HEK293 (cell line): ENCODE results near the gene GINS2.

Experiments
- CTCF ChIA-PET: fragments of 350-600 bp; formaldehyde crosslinking; extraction: SDS; loops from one replicate; lab custom pipeline; 2021; ENCODE audit warnings: antibody characterized with exemption; lab: Yijun Ruan, JAX
- POLR2A ChIA-PET: fragments of 300-600 bp; formaldehyde crosslinking; extraction: SDS; loops from one replicate; lab custom pipeline; 2020; ENCODE audit warnings: antibody characterized with exemption, inconsistent platforms; lab: Yijun Ruan, JAX
- H3K27ac ChIP-seq: fragments of 200-500 bp; sonication (Bioruptor generic); 2 replicates; pipeline ENCODE4 v1.5.1; 2014; ENCODE audit warnings: low read depth, low read length, control low read depth, inconsistent platforms; ENCODE audit errors: extremely low read depth
- H3K36me3 ChIP-seq, 2 experiments: fragments of 200-500 bp in 1 of 2; sonication (Bioruptor generic) in 1 of 2; 1 replicate in 1 of 2; 2 replicates in 1 of 2; pipeline ENCODE4 v1.5.1; 2014 to 2017; ENCODE audit warnings: inconsistent platforms in 2 of 2, low read length in 2 of 2; ENCODE audit not compliant: control insufficient read depth in 2 of 2, insufficient read depth in 1 of 2
- H3K4me1 ChIP-seq: fragments of 200-500 bp; sonication (Bioruptor generic); 2 replicates; pipeline ENCODE4 v1.5.1; 2014; ENCODE audit warnings: mild to moderate bottlenecking, low read length, inconsistent platforms; ENCODE audit not compliant: control insufficient read depth, insufficient read depth
- H3K4me3 ChIP-seq: 2 replicates; pipeline ENCODE4 v1.5.1; 2011; ENCODE audit warnings: low read depth, mild to moderate bottlenecking, control low read depth, low read length, moderate library complexity
- H3K9me3 ChIP-seq: fragments of 200-500 bp; sonication (Bioruptor generic); 2 replicates; pipeline ENCODE4 v1.5.1; 2014; ENCODE audit warnings: low read depth, low read length, inconsistent platforms; ENCODE audit not compliant: control insufficient read depth, insufficient read depth
- FEZF1 ChIP-seq: fragments of 450-650 bp; formaldehyde crosslinking; IDR thresholded peaks from 2 replicates; pipeline ENCODE4 v1.5.1; 2016; ENCODE audit warnings: missing biosample characterization, missing genetic modification characterization
- MZF1 ChIP-seq: fragments of 450-650 bp; formaldehyde crosslinking; IDR thresholded peaks from 2 replicates; pipeline ENCODE4 v1.5.1; 2017; ENCODE audit warnings: missing biosample characterization, missing genetic modification characterization, borderline replicate concordance
- PRDM1 ChIP-seq: fragments of 450-650 bp; formaldehyde crosslinking; IDR thresholded peaks from 2 replicates; pipeline ENCODE4; 2016; ENCODE audit warnings: missing biosample characterization, missing genetic modification characterization
- TRIM28 ChIP-seq: IDR thresholded peaks from 2 replicates; pipeline ENCODE4 v1.6.1; 2011; ENCODE audit warnings: low read length, control low read depth, borderline replicate concordance
- YY1 ChIP-seq: fragments of 450-650 bp; formaldehyde crosslinking; IDR thresholded peaks from 2 replicates; pipeline ENCODE4 v1.5.1; 2018; ENCODE audit warnings: missing biosample characterization, missing genetic modification characterization
- ZFP69B ChIP-seq: fragments of 450-650 bp; formaldehyde crosslinking; IDR thresholded peaks from 2 replicates; pipeline ENCODE4 v1.5.1; 2016; ENCODE audit warnings: missing biosample characterization, missing genetic modification characterization
- ZNF133 ChIP-seq: fragments of 450-650 bp; formaldehyde crosslinking; IDR thresholded peaks from 2 replicates; pipeline ENCODE4 v1.5.1; 2016; ENCODE audit warnings: missing biosample characterization, missing genetic modification characterization
- ZNF610 ChIP-seq: fragments of 450-650 bp; formaldehyde crosslinking; IDR thresholded peaks from 2 replicates; pipeline ENCODE4 v1.5.1; 2016; ENCODE audit warnings: missing biosample characterization, missing genetic modification characterization, borderline replicate concordance
- ZNF670 ChIP-seq: fragments of 450-650 bp; formaldehyde crosslinking; IDR thresholded peaks from 2 replicates; pipeline ENCODE4 v1.5.1; 2016; ENCODE audit warnings: missing biosample characterization, missing genetic modification characterization, low read depth
- ZNF76 ChIP-seq: fragments of 450-650 bp; formaldehyde crosslinking; IDR thresholded peaks from 2 replicates; pipeline ENCODE4; 2016; ENCODE audit warnings: low read depth, missing biosample characterization, missing genetic modification characterization, borderline replicate concordance
- ZNF843 ChIP-seq: fragments of 450-650 bp; formaldehyde crosslinking; IDR thresholded peaks from 2 replicates; pipeline ENCODE4 v1.5.1; 2016; ENCODE audit warnings: missing biosample characterization, missing genetic modification characterization
- TF ChIP-seq, protein P1 (sequence below): fragments of 450-650 bp; formaldehyde crosslinking; conservative IDR thresholded peaks from 2 replicates; pipeline ENCODE4 v1.5.1; 2016; ENCODE audit warnings: low read depth, missing biosample characterization, missing genetic modification characterization
- TF ChIP-seq, protein P2 (sequence below): fragments of 450-650 bp; IDR thresholded peaks from 2 replicates; pipeline ENCODE4 v1.5.1; 2018; ENCODE audit warnings: missing biosample characterization, missing genetic modification characterization
- TF ChIP-seq, protein P3 (sequence below): fragments of 450-650 bp; formaldehyde crosslinking; IDR thresholded peaks from 2 replicates; pipeline ENCODE4 v1.5.1; 2016; ENCODE audit warnings: missing biosample characterization, missing genetic modification characterization
- TF ChIP-seq, protein P4 (sequence below): fragments of 450-650 bp; formaldehyde crosslinking; IDR thresholded peaks from 2 replicates; pipeline ENCODE4 v1.5.1; 2016; ENCODE audit warnings: missing biosample characterization, missing genetic modification characterization

Gene GINS2

DNA sequence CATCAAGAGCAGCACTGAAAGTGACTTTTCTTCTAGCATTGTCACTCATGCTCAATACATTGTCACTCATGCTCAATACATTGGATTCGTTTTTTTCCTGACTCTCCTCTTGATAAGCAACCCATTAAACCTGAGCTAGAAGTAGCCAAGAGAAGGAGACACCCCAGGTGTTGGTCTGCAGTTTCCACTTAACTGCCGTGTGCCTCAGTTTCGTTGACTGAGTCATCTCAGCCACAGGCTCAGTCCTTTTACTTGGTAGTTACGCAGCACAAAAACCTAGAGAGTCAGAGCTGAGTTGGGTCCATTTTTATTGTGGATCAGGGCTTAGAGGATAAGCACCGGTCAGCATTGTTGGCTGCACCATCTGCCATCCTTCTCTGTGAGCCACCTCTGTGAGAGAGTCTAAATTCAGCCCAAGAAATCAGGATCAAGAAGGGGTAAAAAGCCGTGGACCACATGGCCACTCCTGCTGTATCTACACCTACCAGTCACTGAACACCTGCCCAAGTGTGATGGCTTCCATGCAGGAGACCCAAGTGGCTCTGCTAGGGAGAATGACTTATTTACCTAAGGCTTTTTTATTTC, 11.3 kb downstream of the GINS2 start:
- Histone ChIP-seq H3K36me3 (peaks cover 16 to 100% of the 10 kb centered on the region in 2 experiments; a peak in 2 of 3 replicates), H3K4me1 (peaks cover 11% of the 10 kb centered on the region), H3K27ac (no peak overlapping the region)
- TF ChIP-seq PRDM1 (tag by site-specific recombination) = peak; percentile 77
- no peak for TF ChIP-seq FEZF1 (tag by site-specific recombination)
- TF ChIP-seq, protein P1, sequence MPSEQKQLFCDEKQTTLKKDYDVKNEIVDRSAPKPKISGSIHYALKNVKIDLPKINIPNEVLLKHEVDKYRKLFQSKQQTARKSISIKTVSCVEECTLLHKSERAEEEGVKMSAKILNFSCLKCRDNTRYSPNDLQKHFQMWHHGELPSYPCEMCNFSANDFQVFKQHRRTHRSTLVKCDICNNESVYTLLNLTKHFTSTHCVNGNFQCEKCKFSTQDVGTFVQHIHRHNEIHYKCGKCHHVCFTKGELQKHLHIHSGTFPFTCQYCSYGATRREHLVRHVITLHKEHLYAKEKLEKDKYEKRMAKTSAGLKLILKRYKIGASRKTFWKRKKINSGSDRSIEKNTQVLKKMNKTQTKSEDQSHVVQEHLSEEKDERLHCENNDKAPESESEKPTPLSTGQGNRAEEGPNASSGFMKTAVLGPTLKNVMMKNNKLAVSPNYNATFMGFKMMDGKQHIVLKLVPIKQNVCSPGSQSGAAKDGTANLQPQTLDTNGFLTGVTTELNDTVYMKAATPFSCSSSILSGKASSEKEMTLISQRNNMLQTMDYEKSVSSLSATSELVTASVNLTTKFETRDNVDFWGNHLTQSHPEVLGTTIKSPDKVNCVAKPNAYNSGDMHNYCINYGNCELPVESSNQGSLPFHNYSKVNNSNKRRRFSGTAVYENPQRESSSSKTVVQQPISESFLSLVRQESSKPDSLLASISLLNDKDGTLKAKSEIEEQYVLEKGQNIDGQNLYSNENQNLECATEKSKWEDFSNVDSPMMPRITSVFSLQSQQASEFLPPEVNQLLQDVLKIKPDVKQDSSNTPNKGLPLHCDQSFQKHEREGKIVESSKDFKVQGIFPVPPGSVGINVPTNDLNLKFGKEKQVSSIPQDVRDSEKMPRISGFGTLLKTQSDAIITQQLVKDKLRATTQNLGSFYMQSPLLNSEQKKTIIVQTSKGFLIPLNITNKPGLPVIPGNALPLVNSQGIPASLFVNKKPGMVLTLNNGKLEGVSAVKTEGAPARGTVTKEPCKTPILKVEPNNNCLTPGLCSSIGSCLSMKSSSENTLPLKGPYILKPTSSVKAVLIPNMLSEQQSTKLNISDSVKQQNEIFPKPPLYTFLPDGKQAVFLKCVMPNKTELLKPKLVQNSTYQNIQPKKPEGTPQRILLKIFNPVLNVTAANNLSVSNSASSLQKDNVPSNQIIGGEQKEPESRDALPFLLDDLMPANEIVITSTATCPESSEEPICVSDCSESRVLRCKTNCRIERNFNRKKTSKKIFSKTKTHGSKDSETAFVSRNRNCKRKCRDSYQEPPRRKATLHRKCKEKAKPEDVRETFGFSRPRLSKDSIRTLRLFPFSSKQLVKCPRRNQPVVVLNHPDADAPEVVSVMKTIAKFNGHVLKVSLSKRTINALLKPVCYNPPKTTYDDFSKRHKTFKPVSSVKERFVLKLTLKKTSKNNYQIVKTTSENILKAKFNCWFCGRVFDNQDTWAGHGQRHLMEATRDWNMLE (tag by site-specific recombination) = no peak
- TF ChIP-seq, all 188 proteins: peak for 1
- no peak overlapping the region for H3K4me3 ChIP-seq
- ChIA-PET POLR2A (no interaction called here), CTCF (interaction anchor here (0.6 to 7.6 kb wide), 5 partner anchors 18 to 263 kb away, joined by 3 to 87 read pairs (median 8); no protein-coding TSS in a partner anchor)
- H3K9me3 ChIP-seq = no peaks in the 10 kb centered on the region

DNA sequence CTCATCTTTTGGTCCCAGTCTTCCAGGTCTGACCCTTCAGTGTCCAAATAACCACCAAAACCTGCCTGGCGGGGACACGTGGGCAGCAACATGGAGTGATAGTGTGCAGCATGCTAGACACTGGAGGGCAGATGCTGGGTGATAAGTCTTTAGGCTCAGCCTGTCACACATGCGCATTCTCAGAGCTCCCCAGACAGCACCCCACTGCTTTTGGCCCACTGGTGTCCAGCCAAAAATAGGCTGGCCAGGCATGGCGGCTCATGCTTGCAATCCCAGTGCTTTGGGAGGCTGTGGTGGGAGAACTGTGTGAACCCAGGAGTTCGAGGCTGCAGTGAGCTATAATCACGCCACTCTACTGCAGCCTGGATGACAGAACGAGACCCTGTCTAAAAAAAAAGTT, 12.3 kb downstream of the GINS2 start:
- peaks cover 11% of the 10 kb centered on the region for H3K4me1 ChIP-seq
- H3K4me3 ChIP-seq = no peak overlapping the region
- H3K27ac ChIP-seq = no peak overlapping the region
- ChIA-PET CTCF (interaction anchor here (0.6 to 7.6 kb wide), 4 partner anchors 17 to 54 kb away, joined by 4 to 87 read pairs (median 14); no protein-coding TSS in a partner anchor), POLR2A (interaction anchor here (1.9 kb wide), 1 partner anchor 12 kb away, joined by 5 read pairs; the partner anchor contains the start of gene GINS2)
- TF ChIP-seq, protein P2, sequence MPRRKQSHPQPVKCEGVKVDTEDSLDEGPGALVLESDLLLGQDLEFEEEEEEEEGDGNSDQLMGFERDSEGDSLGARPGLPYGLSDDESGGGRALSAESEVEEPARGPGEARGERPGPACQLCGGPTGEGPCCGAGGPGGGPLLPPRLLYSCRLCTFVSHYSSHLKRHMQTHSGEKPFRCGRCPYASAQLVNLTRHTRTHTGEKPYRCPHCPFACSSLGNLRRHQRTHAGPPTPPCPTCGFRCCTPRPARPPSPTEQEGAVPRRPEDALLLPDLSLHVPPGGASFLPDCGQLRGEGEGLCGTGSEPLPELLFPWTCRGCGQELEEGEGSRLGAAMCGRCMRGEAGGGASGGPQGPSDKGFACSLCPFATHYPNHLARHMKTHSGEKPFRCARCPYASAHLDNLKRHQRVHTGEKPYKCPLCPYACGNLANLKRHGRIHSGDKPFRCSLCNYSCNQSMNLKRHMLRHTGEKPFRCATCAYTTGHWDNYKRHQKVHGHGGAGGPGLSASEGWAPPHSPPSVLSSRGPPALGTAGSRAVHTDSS (tag by site-specific recombination) = no peak
- TF ChIP-seq ZNF843 (tag by site-specific recombination) (no peak), YY1 (no peak), ZNF76 (tag by site-specific recombination) (no peak), TRIM28 (no peak)
- TF ChIP-seq, protein P3, sequence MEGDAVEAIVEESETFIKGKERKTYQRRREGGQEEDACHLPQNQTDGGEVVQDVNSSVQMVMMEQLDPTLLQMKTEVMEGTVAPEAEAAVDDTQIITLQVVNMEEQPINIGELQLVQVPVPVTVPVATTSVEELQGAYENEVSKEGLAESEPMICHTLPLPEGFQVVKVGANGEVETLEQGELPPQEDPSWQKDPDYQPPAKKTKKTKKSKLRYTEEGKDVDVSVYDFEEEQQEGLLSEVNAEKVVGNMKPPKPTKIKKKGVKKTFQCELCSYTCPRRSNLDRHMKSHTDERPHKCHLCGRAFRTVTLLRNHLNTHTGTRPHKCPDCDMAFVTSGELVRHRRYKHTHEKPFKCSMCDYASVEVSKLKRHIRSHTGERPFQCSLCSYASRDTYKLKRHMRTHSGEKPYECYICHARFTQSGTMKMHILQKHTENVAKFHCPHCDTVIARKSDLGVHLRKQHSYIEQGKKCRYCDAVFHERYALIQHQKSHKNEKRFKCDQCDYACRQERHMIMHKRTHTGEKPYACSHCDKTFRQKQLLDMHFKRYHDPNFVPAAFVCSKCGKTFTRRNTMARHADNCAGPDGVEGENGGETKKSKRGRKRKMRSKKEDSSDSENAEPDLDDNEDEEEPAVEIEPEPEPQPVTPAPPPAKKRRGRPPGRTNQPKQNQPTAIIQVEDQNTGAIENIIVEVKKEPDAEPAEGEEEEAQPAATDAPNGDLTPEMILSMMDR (tag by site-specific recombination) = no peak
- H3K9me3 ChIP-seq = no peaks in the 10 kb centered on the region
- H3K36me3 ChIP-seq = peaks cover 20 to 100% of the 10 kb centered on the region in 2 experiments; a peak in 2 of 3 replicates

DNA sequence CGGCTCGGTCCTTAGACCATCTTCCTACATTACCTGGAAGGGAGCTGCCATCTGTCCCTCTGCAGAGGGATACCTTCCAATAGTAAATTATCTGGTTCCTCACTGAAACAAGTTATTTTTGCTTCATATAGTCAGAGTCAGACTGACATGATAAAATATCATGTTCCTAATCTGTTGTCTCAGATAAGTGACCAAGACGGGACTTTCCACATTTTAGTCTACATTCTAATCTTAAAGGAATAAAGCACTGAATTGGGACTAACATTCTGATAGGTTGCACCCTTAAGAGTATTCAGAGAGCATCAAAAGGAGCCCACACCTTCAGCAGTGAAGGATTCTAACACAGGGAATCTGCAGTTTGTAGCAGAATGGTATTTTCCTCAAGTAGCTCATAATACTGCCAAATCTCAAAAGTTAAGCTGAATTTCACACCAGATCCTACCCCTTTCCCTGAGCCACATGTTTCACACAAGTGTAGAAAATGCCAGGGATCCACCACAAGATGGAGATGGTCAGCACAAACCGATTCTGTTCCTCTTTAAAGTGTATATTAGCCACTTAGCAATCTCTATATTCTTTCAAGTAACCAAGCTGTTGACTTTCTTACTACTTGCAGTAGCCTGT, 13.4 kb downstream of the GINS2 start:
- H3K36me3 ChIP-seq = peaks cover 21 to 100% of the 10 kb centered on the region in 2 experiments; a peak in 2 of 3 replicates
- POLR2A ChIA-PET = interaction anchor here (1.4 to 1.9 kb wide), 2 partner anchors 13 to 42 kb away, joined by 4 to 5 read pairs; partner anchors contain the start of gene GINS2
- CTCF ChIA-PET = interaction anchor here (0.6 to 7.6 kb wide), 7 partner anchors 10 to 63 kb away, joined by 3 to 87 read pairs (median 5); no protein-coding TSS in a partner anchor

More for the DNA sequence above, 13.4 kb downstream of the GINS2 start:
- Histone ChIP-seq H3K4me1 (peaks cover 11% of the 10 kb centered on the region), H3K9me3 (no peaks in the 10 kb centered on the region), H3K27ac (no peak overlapping the region), H3K4me3 (no peak overlapping the region)
- TF ChIP-seq, protein P4, sequence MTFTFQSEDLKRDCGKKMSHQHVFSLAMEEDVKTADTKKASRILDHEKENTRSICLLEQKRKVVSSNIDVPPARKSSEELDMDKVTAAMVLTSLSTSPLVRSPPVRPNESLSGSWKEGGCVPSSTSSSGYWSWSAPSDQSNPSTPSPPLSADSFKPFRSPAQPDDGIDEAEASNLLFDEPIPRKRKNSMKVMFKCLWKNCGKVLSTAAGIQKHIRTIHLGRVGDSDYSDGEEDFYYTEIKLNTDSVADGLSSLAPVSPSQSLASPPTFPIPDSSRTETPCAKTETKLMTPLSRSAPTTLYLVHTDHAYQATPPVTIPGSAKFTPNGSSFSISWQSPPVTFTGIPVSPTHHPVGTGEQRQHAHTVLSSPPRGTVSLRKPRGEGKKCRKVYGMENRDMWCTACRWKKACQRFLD (tag by site-specific recombination) = no peak
- TF ChIP-seq ZNF133 (tag by site-specific recombination) (no peak), ZFP69B (no peak), MZF1 (tag by site-specific recombination) (no peak), ZNF670 (tag by site-specific recombination) (no peak), ZNF610 (tag by site-specific recombination) (no peak), PRDM1 (tag by site-specific recombination) (0 out of 2 replicates have a peak, but pooled peaks have one; percentile 30), TRIM28 (no peak)
